HCT116 (cell line): ENCODE measurements around the gene EMD. TPM values are rescaled to one million over a fixed set of nuclear protein-coding genes. Genes with fewer than 3 reads are reported as not detected.

Experiments used
- ATAC-seq: fragments of 200-7000 bp; cut with Tn5 transposase; 2 replicates; pipeline ENCODE4 v1.9.1; 2020; ENCODE audit warnings: mild to moderate bottlenecking, moderate library complexity
- BruUV-seq: library from RNA; stranded (reverse); fragments of 400-500 nt; replicated peaks from 2 replicates; lab custom pipeline; 2021; lab: Mats Ljungman, UMichigan
- CTCF ChIA-PET: fragments of 300-600 bp; sonication (Branson Sonifier 250); formaldehyde crosslinking; loops from one replicate; lab custom pipeline; 2021; ENCODE audit warnings: antibody characterized with exemption; lab: Charles Lee
- POLR2A ChIA-PET: fragments of 300-600, 350-600 bp; sonication (Branson Sonifier 250); formaldehyde crosslinking; loops from one replicate; lab custom pipeline; 2021; ENCODE audit warnings: antibody characterized with exemption; lab: Charles Lee
- RAD21 ChIA-PET, 2 experiments: fragments of 300-600 bp; sonication (Branson Sonifier 250); formaldehyde crosslinking; loops; one replicate each; lab custom pipeline; 2023; ENCODE audit warnings: low total read pairs in 2 of 2; ENCODE audit not compliant: uncharacterized antibody in 2 of 2, unreplicated experiment in 2 of 2, low non-redundant PET in 1 of 2; lab: Charles Lee
- DNase-seq: peaks from one replicate; pipeline ENCODE4 v3.0.0-alpha.2; 2010; ENCODE audit warnings: low read depth, low spot score
- H2AFZ ChIP-seq: fragments of 200-600 bp; shearing (Covaris generic), sonication (generic); 2 replicates; pipeline ENCODE4 v1.6.1; 2017; ENCODE audit warnings: low read depth, mixed run types, mixed read lengths, antibody characterized with exemption, low read length; ENCODE audit not compliant: poor library complexity, severe bottlenecking
- H3K27ac ChIP-seq: 2 replicates; pipeline ENCODE4 v1.5.1; 2012; ENCODE audit warnings: low read depth, low read length
- H3K27me3 ChIP-seq: fragments of 200-600 bp; sonication (generic); 2 replicates; pipeline ENCODE4 v1.6.1; 2016; ENCODE audit warnings: mixed run types, low read length, mixed read lengths; ENCODE audit not compliant: insufficient read depth
- H3K36me3 ChIP-seq, 2 experiments: fragments of 200-500 bp in 1 of 2; fragments of 200-600 bp in 1 of 2; sonication (Bioruptor generic) in 1 of 2; sonication (generic) in 1 of 2; 2 replicates each; pipeline versions ENCODE4 v1.5.1 to v1.6.1; 2014 to 2016; ENCODE audit warnings: low read length in 2 of 2, inconsistent platforms in 1 of 2, mixed read lengths in 1 of 2, mixed run types in 1 of 2; ENCODE audit not compliant: insufficient read depth in 2 of 2, control insufficient read depth in 1 of 2
- H3K4me1 ChIP-seq, 2 experiments: fragments of 200-600 bp in 1 of 2; sonication (generic) in 1 of 2; 2 replicates each; pipeline versions ENCODE4 v1.5.1 to v1.6.1; 2012 to 2017; ENCODE audit warnings: low read length in 2 of 2, inconsistent platforms in 1 of 2, mild to moderate bottlenecking in 1 of 2, mixed read lengths in 1 of 2, mixed run types in 1 of 2, moderate library complexity in 1 of 2; ENCODE audit not compliant: insufficient read depth in 2 of 2, control insufficient read depth in 1 of 2
- H3K4me2 ChIP-seq: fragments of 200-600 bp; sonication (generic); 2 replicates; pipeline ENCODE4 v1.6.1; 2017; ENCODE audit warnings: mixed run types, low read length, mixed read lengths
- H3K4me3 ChIP-seq, 2 experiments: fragments of 200-600 bp in 1 of 2; sonication (generic) in 1 of 2; replicated peaks in 1 of 2; 2 replicates each; pipeline ENCODE4 v1.5.1; 2011 to 2016; ENCODE audit warnings: low read length in 2 of 2, control low read depth in 1 of 2, low read depth in 1 of 2, mild to moderate bottlenecking in 1 of 2, mixed read lengths in 1 of 2, mixed run types in 1 of 2
- H3K79me2 ChIP-seq: fragments of 200-600 bp; sonication (generic); 2 replicates; pipeline ENCODE4 v1.6.1; 2017; ENCODE audit warnings: mild to moderate bottlenecking, mixed run types, low read length, moderate library complexity, mixed read lengths; ENCODE audit not compliant: insufficient read depth
- H3K9ac ChIP-seq: fragments of 200-600 bp; sonication (generic); 2 replicates; pipeline ENCODE4 v1.6.1; 2016; ENCODE audit warnings: low read length, mixed read lengths
- H3K9me2 ChIP-seq: fragments of 200-600 bp; sonication (generic), shearing (Covaris generic); 2 replicates; pipeline ENCODE4 v1.6.1; 2017; ENCODE audit warnings: mixed run types, mild to moderate bottlenecking, moderate library complexity; ENCODE audit not compliant: insufficient read depth
- H3K9me3 ChIP-seq, 2 experiments: fragments of 200-500 bp in 1 of 2; fragments of 200-600 bp in 1 of 2; sonication (Bioruptor generic) in 1 of 2; sonication (generic) in 1 of 2; 2 replicates each; pipeline ENCODE4 v1.6.1; 2014 to 2017; ENCODE audit warnings: low read length in 2 of 2, mixed read lengths in 2 of 2, inconsistent platforms in 1 of 2, low read depth in 1 of 2, mild to moderate bottlenecking in 1 of 2, mixed run types in 1 of 2, moderate library complexity in 1 of 2; ENCODE audit not compliant: control insufficient read depth in 1 of 2, insufficient read depth in 1 of 2
- H4K20me1 ChIP-seq: fragments of 200-600 bp; sonication (generic), shearing (Covaris generic); 2 replicates; pipeline ENCODE4 v1.6.1; 2017; ENCODE audit warnings: mixed run types, mild to moderate bottlenecking, moderate library complexity; ENCODE audit not compliant: insufficient read depth
- EGR1 ChIP-seq: IDR thresholded peaks from 2 replicates; pipeline ENCODE4 v1.6.1; 2012; ENCODE audit warnings: low read depth
- EZH2 ChIP-seq: fragments of 200-600 bp; sonication (generic); IDR thresholded peaks from 2 replicates; pipeline ENCODE4 v1.6.1; 2017; ENCODE audit warnings: antibody characterized with exemption, mixed run types
- FOSL1 ChIP-seq: IDR thresholded peaks from 2 replicates; pipeline ENCODE4 v1.6.1; 2012; ENCODE audit warnings: low read depth
- JUND ChIP-seq: IDR thresholded peaks from 2 replicates; pipeline ENCODE4 v1.6.1; 2012
- MAX ChIP-seq: IDR thresholded peaks from 2 replicates; pipeline ENCODE4 v1.6.1; 2012
- POLR2A ChIP-seq: IDR thresholded peaks from 2 replicates; pipeline ENCODE4 v1.7.0; 2011; ENCODE audit warnings: borderline replicate concordance; ENCODE audit not compliant: insufficient read depth, insufficient read length; ENCODE audit errors: extremely low read depth
- POLR2AphosphoS5 ChIP-seq: IDR thresholded peaks from 2 replicates; pipeline ENCODE4 v1.6.1; 2011; ENCODE audit warnings: mild to moderate bottlenecking, low read depth, low read length, moderate library complexity
- REST ChIP-seq: IDR thresholded peaks from 2 replicates; pipeline ENCODE4 v1.6.1; 2012; ENCODE audit warnings: low read depth
- SP1 ChIP-seq: IDR thresholded peaks from 2 replicates; pipeline ENCODE4 v1.6.1; 2012; ENCODE audit warnings: low read depth
- TCF7L2 ChIP-seq: IDR thresholded peaks from 2 replicates; pipeline ENCODE4 v1.7.0; 2011; ENCODE audit warnings: borderline replicate concordance, inconsistent platforms; ENCODE audit not compliant: insufficient read depth, insufficient read length; ENCODE audit errors: extremely low read depth
- intact Hi-C: fragments of 100-400 bp; cut with micrococcal nuclease; formaldehyde crosslinking; loops from 2 replicates; pipeline ENCODE4 v1.10.0; 2022
- total RNA-seq: library from RNA; stranded (reverse); gene quantifications from one replicate; pipeline ENCODE4 v1.2.1, GENCODE V29; 2021; ENCODE audit not compliant: unreplicated experiment

The EMD gene
- total RNA-seq, 1 experiment from 2014 or later: 102 TPM

- no peaks in the 10 kb centered on the region for H3K9me2 ChIP-seq
- intact Hi-C loops: no loop called here
- H3K79me2 ChIP-seq: peaks cover 21% of the 10 kb centered on the region; the same call in 1 of the 2 replicates
- ChIA-PET POLR2A (no interaction called here), CTCF (no interaction called here), RAD21 (no interaction called here)
- H2AFZ ChIP-seq: no peak overlapping the region
- H3K9me3 ChIP-seq: no peaks in the 10 kb centered on the region
- no peak overlapping the region for H3K27ac ChIP-seq
- no peak overlapping the region for H3K9ac ChIP-seq
- H3K4me3 ChIP-seq: no peak overlapping the region
- no peak for DNase-seq
- TF ChIP-seq MAX (no peak), TCF7L2 (no peak), FOSL1 (no peak), POLR2AphosphoS5 (no peak), SP1 (no peak), EGR1 (no peak), JUND (no peak), POLR2A (no peak), EZH2 (no peak), REST (no peak)
- H3K4me1 ChIP-seq: no peaks in the 10 kb centered on the region
- no peak for ATAC-seq
- 0 out of 2 replicates have a peak, but pooled peaks cover 2% of the 10 kb centered on the region for H4K20me1 ChIP-seq
- BruUV-seq: no TSS peak
- H3K4me2 ChIP-seq: no peak overlapping the region
- H3K27me3 ChIP-seq: no peaks in the 10 kb centered on the region
- peaks cover 6 to 27% of the 10 kb centered on the region in 2 experiments; a peak in 3 of 4 replicates for H3K36me3 ChIP-seq
Measured at GRCh38 chrX:154358011-154358410, 21.1 kb upstream of the EMD start.
